ENCODE data around the gene ZNF79. TPM values are rescaled to one million over a fixed set of nuclear protein-coding genes. Genes with fewer than 3 reads are reported as not detected.

The ZNF79 gene
- total RNA-seq, 1 experiment from 2014 or later: 9.0 TPM

DNA sequence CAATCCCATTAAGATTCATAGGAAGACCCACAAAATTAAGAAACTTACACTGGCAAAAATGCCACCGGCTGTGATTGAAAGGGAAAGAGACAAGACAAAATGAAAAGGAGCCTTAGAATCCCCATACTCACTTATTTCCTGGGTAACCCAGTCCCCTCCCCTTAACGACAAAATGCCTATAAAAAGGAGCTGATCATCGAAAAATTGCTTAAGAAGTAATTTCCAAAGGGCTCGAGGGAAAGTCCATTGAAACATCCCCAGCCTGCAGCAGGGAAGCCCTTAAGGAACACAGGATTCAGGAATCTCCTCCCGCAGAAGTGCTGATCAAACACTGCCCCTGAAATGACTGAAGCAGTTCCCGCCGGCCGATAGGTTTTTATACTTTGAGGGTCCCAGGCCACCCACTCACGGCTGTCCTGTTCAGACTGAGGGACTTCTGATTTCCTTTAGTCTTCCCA is 677 bp upstream of the ZNF79 start:
- Mint-ChIP-seq H3K9me3 (no peaks in the 10 kb centered on the region), H3K4me1 (peaks cover 35% of the 10 kb centered on the region), H3K4me3 (peak overlapping the region; percentile 98), H3K27ac (peak overlapping the region; percentile 99), H3K27me3 (ENCODE audit: low read depth) (no peaks in the 10 kb centered on the region), H3K36me3 (peaks cover 12% of the 10 kb centered on the region)
- TF ChIP-seq, protein P1, sequence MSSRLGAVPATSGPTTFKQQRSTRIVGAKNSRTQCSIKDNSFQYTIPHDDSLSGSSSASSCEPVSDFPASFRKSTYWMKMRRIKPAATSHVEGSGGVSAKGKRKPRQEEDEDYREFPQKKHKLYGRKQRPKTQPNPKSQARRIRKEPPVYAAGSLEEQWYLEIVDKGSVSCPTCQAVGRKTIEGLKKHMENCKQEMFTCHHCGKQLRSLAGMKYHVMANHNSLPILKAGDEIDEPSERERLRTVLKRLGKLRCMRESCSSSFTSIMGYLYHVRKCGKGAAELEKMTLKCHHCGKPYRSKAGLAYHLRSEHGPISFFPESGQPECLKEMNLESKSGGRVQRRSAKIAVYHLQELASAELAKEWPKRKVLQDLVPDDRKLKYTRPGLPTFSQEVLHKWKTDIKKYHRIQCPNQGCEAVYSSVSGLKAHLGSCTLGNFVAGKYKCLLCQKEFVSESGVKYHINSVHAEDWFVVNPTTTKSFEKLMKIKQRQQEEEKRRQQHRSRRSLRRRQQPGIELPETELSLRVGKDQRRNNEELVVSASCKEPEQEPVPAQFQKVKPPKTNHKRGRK (CRISPR knock-in tag; IDR thresholded peaks at IDR 0.05; ENCODE audit: borderline replicate concordance): no peak
- TF ChIP-seq ZNF671 (CRISPR knock-in tag; IDR thresholded peaks at IDR 0.05) (no peak), ZNF263 (CRISPR knock-in tag; IDR thresholded peaks at IDR 0.05; ENCODE audit: low read depth) (no peak), ZNF396 (CRISPR knock-in tag; IDR thresholded peaks at IDR 0.05; ENCODE audit: borderline replicate concordance) (no peak), GRHL2 (CRISPR knock-in tag; IDR thresholded peaks at IDR 0.05; ENCODE audit: insufficient replicate concordance, severe bottlenecking) (no peak), RORB (CRISPR knock-in tag; IDR thresholded peaks at IDR 0.05) (no peak)
- TF ChIP-seq, protein P2, sequence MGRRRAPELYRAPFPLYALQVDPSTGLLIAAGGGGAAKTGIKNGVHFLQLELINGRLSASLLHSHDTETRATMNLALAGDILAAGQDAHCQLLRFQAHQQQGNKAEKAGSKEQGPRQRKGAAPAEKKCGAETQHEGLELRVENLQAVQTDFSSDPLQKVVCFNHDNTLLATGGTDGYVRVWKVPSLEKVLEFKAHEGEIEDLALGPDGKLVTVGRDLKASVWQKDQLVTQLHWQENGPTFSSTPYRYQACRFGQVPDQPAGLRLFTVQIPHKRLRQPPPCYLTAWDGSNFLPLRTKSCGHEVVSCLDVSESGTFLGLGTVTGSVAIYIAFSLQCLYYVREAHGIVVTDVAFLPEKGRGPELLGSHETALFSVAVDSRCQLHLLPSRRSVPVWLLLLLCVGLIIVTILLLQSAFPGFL (CRISPR knock-in tag; IDR thresholded peaks at IDR 0.05; ENCODE audit: borderline replicate concordance): no peak
- TF ChIP-seq, protein P3, sequence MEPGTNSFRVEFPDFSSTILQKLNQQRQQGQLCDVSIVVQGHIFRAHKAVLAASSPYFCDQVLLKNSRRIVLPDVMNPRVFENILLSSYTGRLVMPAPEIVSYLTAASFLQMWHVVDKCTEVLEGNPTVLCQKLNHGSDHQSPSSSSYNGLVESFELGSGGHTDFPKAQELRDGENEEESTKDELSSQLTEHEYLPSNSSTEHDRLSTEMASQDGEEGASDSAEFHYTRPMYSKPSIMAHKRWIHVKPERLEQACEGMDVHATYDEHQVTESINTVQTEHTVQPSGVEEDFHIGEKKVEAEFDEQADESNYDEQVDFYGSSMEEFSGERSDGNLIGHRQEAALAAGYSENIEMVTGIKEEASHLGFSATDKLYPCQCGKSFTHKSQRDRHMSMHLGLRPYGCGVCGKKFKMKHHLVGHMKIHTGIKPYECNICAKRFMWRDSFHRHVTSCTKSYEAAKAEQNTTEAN (CRISPR knock-in tag; IDR thresholded peaks at IDR 0.05): no peak
- DNase-seq (ENCODE audit: low spot score): no peak
- ChIA-PET CTCF (interaction anchor here (1.1 to 1.4 kb wide), 4 partner anchors 54 to 520 kb away, joined by 3 to 12 read pairs (median 6); no protein-coding TSS in a partner anchor), POLR2A (interaction anchor here (0.6 to 1.4 kb wide), 5 partner anchors 12 to 197 kb away, joined by 3 to 9 read pairs (median 3); partner anchors contain the start of genes LRSAM1 and RPL12)
- ATAC-seq: peak; percentile 22

DNA sequence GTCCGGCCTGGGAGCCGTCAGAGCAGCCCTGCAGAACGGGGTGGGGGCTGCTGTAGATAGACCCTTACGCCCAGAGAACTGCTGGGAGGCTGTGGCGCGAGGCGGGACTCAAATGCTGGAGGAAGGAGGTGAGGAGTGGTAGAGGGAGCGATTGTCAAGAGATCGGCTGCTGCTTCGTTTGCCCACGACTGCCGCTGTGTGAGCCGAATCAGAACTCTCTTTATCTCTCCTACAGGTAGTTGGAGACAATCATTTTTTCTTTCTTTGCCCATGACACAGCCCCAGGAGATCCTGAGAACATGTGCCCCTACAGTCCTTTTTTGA is 456 bp downstream of the ZNF79 start:
- POLR2A ChIA-PET: interaction anchor here (0.6 to 1.4 kb wide), 6 partner anchors 9 to 64 kb away, joined by 3 to 9 read pairs (median 3); partner anchors contain the start of genes LRSAM1, RPL12 and SLC2A8
- Mint-ChIP-seq H3K9me3 (no peaks in the 10 kb centered on the region), H3K36me3 (peaks cover 19% of the 10 kb centered on the region), H3K4me3 (peak overlapping the region; percentile 98), H3K27ac (peak overlapping the region; percentile 99), H3K27me3 (ENCODE audit: low read depth) (no peaks in the 10 kb centered on the region), H3K4me1 (peaks cover 24% of the 10 kb centered on the region)
- TF ChIP-seq, protein P4, sequence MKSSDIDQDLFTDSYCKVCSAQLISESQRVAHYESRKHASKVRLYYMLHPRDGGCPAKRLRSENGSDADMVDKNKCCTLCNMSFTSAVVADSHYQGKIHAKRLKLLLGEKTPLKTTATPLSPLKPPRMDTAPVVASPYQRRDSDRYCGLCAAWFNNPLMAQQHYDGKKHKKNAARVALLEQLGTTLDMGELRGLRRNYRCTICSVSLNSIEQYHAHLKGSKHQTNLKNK (CRISPR knock-in tag; IDR thresholded peaks at IDR 0.05): no peak
- TF ChIP-seq, protein P5, sequence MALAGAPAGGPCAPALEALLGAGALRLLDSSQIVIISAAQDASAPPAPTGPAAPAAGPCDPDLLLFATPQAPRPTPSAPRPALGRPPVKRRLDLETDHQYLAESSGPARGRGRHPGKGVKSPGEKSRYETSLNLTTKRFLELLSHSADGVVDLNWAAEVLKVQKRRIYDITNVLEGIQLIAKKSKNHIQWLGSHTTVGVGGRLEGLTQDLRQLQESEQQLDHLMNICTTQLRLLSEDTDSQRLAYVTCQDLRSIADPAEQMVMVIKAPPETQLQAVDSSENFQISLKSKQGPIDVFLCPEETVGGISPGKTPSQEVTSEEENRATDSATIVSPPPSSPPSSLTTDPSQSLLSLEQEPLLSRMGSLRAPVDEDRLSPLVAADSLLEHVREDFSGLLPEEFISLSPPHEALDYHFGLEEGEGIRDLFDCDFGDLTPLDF (CRISPR knock-in tag; IDR thresholded peaks at IDR 0.05): 0 out of 2 replicates have a peak, but pooled peaks have one; percentile 54
- DNase-seq (ENCODE audit: low spot score) (no peak), ATAC-seq (no peak; the same call in none of the 2 replicates)
- CTCF ChIA-PET: interaction anchor here (0.9 to 1.4 kb wide), 13 partner anchors 27 to 519 kb away, joined by 3 to 12 read pairs (median 3); partner anchors contain the start of genes LRSAM1, RPL12, SLC2A8 and TOR2A

DNA sequence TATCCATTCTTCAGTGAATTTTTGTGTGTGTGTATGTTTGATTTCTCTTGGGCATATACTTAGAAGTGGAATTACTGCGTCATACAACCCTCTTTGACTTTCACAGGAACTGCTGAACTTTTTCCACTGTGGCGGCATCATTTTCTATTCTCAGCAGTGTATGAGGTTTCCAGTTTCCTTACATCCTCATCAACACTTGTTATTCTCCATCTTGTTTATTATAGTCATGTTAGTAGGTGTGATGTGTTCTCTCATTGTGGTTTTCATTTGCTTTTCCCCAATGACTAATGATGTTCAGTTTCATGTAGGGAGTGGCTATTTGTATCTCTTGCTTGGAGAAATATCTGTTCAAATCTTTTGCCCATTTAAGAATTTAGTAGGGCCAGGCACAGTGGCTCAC is 2.6 kb downstream of the ZNF79 start:
- Mint-ChIP-seq H3K9me3 (no peaks in the 10 kb centered on the region), H3K27ac (peak overlapping the region; percentile 65; the same call in 1 of the 2 replicates), H3K4me3 (peak overlapping the region; percentile 98), H3K4me1 (peaks cover 22% of the 10 kb centered on the region), H3K36me3 (peaks cover 37% of the 10 kb centered on the region), H3K27me3 (ENCODE audit: low read depth) (no peaks in the 10 kb centered on the region)
- CTCF ChIA-PET: no interaction called here
- POLR2A ChIA-PET: interaction anchor here (0.7 kb wide), 1 partner anchor 118 kb away, joined by 5 read pairs; no protein-coding TSS in a partner anchor
- DNase-seq (ENCODE audit: low spot score) (no peak), ATAC-seq (no peak)
- no peak for TF ChIP-seq NFATC4 (CRISPR knock-in tag; IDR thresholded peaks at IDR 0.05)

DNA sequence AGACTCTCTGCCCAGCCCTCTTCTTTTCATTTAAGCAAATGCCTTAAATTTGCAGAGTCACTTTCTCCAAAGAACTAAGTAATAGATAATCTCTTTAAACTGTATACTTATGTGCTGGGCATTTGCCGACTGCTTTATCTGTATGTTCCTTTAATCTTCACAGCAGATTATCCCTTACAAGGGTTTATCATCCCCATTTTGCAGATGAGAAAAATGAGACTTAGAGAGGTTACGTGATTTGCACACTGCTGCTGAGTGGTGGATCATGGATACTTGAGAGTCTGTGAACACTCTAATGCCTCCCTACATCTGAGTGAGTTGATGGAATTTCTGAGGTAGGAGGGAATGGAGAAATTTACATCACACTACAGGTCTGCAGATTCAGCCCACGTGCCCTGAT is 4.2 kb downstream of the ZNF79 start:
- no peak for DNase-seq (ENCODE audit: low spot score)
- Mint-ChIP-seq H3K27ac (no peak overlapping the region), H3K27me3 (ENCODE audit: low read depth) (no peaks in the 10 kb centered on the region), H3K36me3 (peaks cover 45% of the 10 kb centered on the region), H3K4me3 (no peak overlapping the region), H3K9me3 (no peaks in the 10 kb centered on the region), H3K4me1 (peaks cover 11% of the 10 kb centered on the region)
- CTCF ChIA-PET: no interaction called here
- POLR2A ChIA-PET: no interaction called here
- ATAC-seq: no peak
- TF ChIP-seq RORB (CRISPR knock-in tag; IDR thresholded peaks at IDR 0.05) (no peak), SMAD3 (CRISPR knock-in tag; IDR thresholded peaks at IDR 0.05; ENCODE audit: borderline replicate concordance) (no peak), GRHL2 (CRISPR knock-in tag; IDR thresholded peaks at IDR 0.05; ENCODE audit: insufficient replicate concordance, severe bottlenecking) (no peak), ZNF416 (CRISPR knock-in tag; IDR thresholded peaks at IDR 0.05) (no peak), CBFB (CRISPR knock-in tag; IDR thresholded peaks at IDR 0.05; ENCODE audit: low read depth) (no peak)
- TF ChIP-seq, protein P6, sequence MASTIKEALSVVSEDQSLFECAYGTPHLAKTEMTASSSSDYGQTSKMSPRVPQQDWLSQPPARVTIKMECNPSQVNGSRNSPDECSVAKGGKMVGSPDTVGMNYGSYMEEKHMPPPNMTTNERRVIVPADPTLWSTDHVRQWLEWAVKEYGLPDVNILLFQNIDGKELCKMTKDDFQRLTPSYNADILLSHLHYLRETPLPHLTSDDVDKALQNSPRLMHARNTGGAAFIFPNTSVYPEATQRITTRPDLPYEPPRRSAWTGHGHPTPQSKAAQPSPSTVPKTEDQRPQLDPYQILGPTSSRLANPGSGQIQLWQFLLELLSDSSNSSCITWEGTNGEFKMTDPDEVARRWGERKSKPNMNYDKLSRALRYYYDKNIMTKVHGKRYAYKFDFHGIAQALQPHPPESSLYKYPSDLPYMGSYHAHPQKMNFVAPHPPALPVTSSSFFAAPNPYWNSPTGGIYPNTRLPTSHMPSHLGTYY (CRISPR knock-in tag; IDR thresholded peaks at IDR 0.05): no peak
- TF ChIP-seq, protein P7, sequence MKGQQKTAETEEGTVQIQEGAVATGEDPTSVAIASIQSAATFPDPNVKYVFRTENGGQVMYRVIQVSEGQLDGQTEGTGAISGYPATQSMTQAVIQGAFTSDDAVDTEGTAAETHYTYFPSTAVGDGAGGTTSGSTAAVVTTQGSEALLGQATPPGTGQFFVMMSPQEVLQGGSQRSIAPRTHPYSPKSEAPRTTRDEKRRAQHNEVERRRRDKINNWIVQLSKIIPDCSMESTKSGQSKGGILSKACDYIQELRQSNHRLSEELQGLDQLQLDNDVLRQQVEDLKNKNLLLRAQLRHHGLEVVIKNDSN (CRISPR knock-in tag; IDR thresholded peaks at IDR 0.05): no peak
- TF ChIP-seq, protein P8, sequence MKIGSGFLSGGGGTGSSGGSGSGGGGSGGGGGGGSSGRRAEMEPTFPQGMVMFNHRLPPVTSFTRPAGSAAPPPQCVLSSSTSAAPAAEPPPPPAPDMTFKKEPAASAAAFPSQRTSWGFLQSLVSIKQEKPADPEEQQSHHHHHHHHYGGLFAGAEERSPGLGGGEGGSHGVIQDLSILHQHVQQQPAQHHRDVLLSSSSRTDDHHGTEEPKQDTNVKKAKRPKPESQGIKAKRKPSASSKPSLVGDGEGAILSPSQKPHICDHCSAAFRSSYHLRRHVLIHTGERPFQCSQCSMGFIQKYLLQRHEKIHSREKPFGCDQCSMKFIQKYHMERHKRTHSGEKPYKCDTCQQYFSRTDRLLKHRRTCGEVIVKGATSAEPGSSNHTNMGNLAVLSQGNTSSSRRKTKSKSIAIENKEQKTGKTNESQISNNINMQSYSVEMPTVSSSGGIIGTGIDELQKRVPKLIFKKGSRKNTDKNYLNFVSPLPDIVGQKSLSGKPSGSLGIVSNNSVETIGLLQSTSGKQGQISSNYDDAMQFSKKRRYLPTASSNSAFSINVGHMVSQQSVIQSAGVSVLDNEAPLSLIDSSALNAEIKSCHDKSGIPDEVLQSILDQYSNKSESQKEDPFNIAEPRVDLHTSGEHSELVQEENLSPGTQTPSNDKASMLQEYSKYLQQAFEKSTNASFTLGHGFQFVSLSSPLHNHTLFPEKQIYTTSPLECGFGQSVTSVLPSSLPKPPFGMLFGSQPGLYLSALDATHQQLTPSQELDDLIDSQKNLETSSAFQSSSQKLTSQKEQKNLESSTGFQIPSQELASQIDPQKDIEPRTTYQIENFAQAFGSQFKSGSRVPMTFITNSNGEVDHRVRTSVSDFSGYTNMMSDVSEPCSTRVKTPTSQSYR (CRISPR knock-in tag; IDR thresholded peaks at IDR 0.05): no peak
